DOHH2 (cell line): Measurements from ENCODE around the gene GUK1.

Experiments used
- EZH2phosphoT487 ChIP-seq: fragments of 200-600 bp; sonication (generic); IDR thresholded peaks from 2 replicates; pipeline ENCODE4 v1.6.1; 2017; ENCODE audit warnings: borderline replicate concordance, mild to moderate bottlenecking, antibody characterized with exemption, low read length, moderate library complexity, mixed read lengths
- TF ChIP-seq, protein P1 (sequence below): fragments of 200-600 bp; sonication (generic); IDR thresholded peaks from one replicate; pipeline ENCODE4 v1.5.1; 2014; ENCODE audit warnings: antibody characterized with exemption, mild to moderate bottlenecking, low read depth, low read length; ENCODE audit not compliant: poor library complexity, severe bottlenecking

- TF ChIP-seq, protein P1, sequence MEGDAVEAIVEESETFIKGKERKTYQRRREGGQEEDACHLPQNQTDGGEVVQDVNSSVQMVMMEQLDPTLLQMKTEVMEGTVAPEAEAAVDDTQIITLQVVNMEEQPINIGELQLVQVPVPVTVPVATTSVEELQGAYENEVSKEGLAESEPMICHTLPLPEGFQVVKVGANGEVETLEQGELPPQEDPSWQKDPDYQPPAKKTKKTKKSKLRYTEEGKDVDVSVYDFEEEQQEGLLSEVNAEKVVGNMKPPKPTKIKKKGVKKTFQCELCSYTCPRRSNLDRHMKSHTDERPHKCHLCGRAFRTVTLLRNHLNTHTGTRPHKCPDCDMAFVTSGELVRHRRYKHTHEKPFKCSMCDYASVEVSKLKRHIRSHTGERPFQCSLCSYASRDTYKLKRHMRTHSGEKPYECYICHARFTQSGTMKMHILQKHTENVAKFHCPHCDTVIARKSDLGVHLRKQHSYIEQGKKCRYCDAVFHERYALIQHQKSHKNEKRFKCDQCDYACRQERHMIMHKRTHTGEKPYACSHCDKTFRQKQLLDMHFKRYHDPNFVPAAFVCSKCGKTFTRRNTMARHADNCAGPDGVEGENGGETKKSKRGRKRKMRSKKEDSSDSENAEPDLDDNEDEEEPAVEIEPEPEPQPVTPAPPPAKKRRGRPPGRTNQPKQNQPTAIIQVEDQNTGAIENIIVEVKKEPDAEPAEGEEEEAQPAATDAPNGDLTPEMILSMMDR, result no peak
- no peak for TF ChIP-seq EZH2phosphoT487
These were observed 42.4 kb downstream of the GUK1 start for GRCh38 chr1:228182296-228183030.
